OCI-LY7 (cell line): ENCODE measurements around the gene SLC24A4. TPM values are rescaled to one million over a fixed set of nuclear protein-coding genes. Genes with fewer than 3 reads are reported as not detected.

Experiments used
- BruUV-seq: library from RNA; stranded (reverse); fragments of 400-500 nt; replicated peaks from 2 replicates; lab custom pipeline; 2021; lab: Mats Ljungman, UMichigan
- CTCF ChIA-PET: fragments of 300-600 bp; sonication (Branson Sonifier 250); formaldehyde crosslinking; loops from one replicate; lab custom pipeline; 2022; ENCODE audit warnings: antibody characterized with exemption; ENCODE audit not compliant: unreplicated experiment; lab: Charles Lee
- POLR2A ChIA-PET: fragments of 300-600 bp; sonication (Branson Sonifier 250); formaldehyde crosslinking; loops from one replicate; lab custom pipeline; 2022; ENCODE audit warnings: antibody characterized with exemption; lab: Charles Lee
- DNase-seq: peaks from one replicate; pipeline ENCODE4 v3.0.0-alpha.2; 2015; ENCODE audit warnings: low spot score
- H2AFZ ChIP-seq: fragments of 200-600 bp; sonication (generic), shearing (Covaris generic); 2 replicates; pipeline ENCODE4 v1.6.1; 2014; ENCODE audit warnings: mild to moderate bottlenecking, antibody characterized with exemption, low read length, moderate library complexity
- H3K27ac ChIP-seq: fragments of 200-600 bp; sonication (generic); 2 replicates; pipeline ENCODE4 v1.5.1; 2014; ENCODE audit warnings: mixed run types, low read depth, mild to moderate bottlenecking, moderate library complexity, low read length, inconsistent platforms; ENCODE audit not compliant: poor library complexity, severe bottlenecking
- H3K36me3 ChIP-seq: fragments of 200-600 bp; sonication (generic); 2 replicates; pipeline ENCODE4 v1.6.1; 2014; ENCODE audit warnings: mild to moderate bottlenecking, antibody characterized with exemption, low read length, moderate library complexity, mixed read lengths; ENCODE audit not compliant: insufficient read depth
- H3K4me1 ChIP-seq: fragments of 200-600 bp; sonication (generic); 2 replicates; pipeline ENCODE4 v1.5.1; 2014; ENCODE audit warnings: mild to moderate bottlenecking, low read length; ENCODE audit not compliant: insufficient read depth, poor library complexity, severe bottlenecking
- H3K4me2 ChIP-seq: fragments of 200-600 bp; sonication (generic); 2 replicates; pipeline ENCODE4 v1.6.1; 2014; ENCODE audit warnings: mild to moderate bottlenecking, low read length
- H3K4me3 ChIP-seq: fragments of 200-600 bp; sonication (generic); 2 replicates; pipeline ENCODE4 v1.5.1; 2014; ENCODE audit warnings: mild to moderate bottlenecking, low read depth, low read length; ENCODE audit not compliant: poor library complexity, severe bottlenecking
- H3K79me2 ChIP-seq: fragments of 200-600 bp; sonication (generic); 2 replicates; pipeline ENCODE4 v1.6.1; 2016; ENCODE audit warnings: low read depth, mild to moderate bottlenecking, low read length, moderate library complexity, mixed read lengths; ENCODE audit not compliant: insufficient read depth
- H3K9me2 ChIP-seq: fragments of 200-600 bp; sonication (generic); 2 replicates; pipeline ENCODE4 v1.6.1; 2016; ENCODE audit warnings: mild to moderate bottlenecking, low read length, mixed read lengths; ENCODE audit not compliant: insufficient read depth
- H3K9me3 ChIP-seq: fragments of 200-600 bp; sonication (generic); 2 replicates; pipeline ENCODE4 v1.6.1; 2014; ENCODE audit warnings: mild to moderate bottlenecking, mixed run types, low read length, mixed read lengths
- H4K20me1 ChIP-seq: fragments of 200-600 bp; sonication (generic); 2 replicates; pipeline ENCODE4 v1.6.1; 2014; ENCODE audit warnings: mild to moderate bottlenecking, antibody characterized with exemption, low read length, moderate library complexity, mixed read lengths; ENCODE audit not compliant: insufficient read depth
- EZH2phosphoT487 ChIP-seq: fragments of 200-600 bp; sonication (generic); IDR thresholded peaks from 2 replicates; pipeline ENCODE4 v1.6.1; 2018; ENCODE audit warnings: low read depth, borderline replicate concordance, mild to moderate bottlenecking, mixed run types, antibody characterized with exemption, low read length, moderate library complexity, mixed read lengths
- intact Hi-C: fragments of 100-400 bp; cut with micrococcal nuclease; formaldehyde crosslinking; loops from one replicate; pipeline ENCODE4 v1.10.0; 2022; ENCODE audit not compliant: unreplicated experiment
- total RNA-seq, 2 experiments: library from RNA; depleted of rRNA in 1 of 2; stranded (reverse); fragments of >200 nt in 1 of 2; shearing (Covaris generic) in 1 of 2; gene quantifications; 2 replicates each; pipeline ENCODE4 v1.2.3, GENCODE V29; 2014 to 2022
- TF ChIP-seq, protein P1 (sequence below): fragments of 200-600 bp; sonication (generic); conservative IDR thresholded peaks from 2 replicates; pipeline ENCODE4 v1.5.1; 2014; ENCODE audit warnings: mild to moderate bottlenecking, antibody characterized with exemption, low read length, moderate library complexity, mixed read lengths

SLC24A4 gene
- total RNA-seq, 2 experiments from 2014 or later, result not detected

DNA sequence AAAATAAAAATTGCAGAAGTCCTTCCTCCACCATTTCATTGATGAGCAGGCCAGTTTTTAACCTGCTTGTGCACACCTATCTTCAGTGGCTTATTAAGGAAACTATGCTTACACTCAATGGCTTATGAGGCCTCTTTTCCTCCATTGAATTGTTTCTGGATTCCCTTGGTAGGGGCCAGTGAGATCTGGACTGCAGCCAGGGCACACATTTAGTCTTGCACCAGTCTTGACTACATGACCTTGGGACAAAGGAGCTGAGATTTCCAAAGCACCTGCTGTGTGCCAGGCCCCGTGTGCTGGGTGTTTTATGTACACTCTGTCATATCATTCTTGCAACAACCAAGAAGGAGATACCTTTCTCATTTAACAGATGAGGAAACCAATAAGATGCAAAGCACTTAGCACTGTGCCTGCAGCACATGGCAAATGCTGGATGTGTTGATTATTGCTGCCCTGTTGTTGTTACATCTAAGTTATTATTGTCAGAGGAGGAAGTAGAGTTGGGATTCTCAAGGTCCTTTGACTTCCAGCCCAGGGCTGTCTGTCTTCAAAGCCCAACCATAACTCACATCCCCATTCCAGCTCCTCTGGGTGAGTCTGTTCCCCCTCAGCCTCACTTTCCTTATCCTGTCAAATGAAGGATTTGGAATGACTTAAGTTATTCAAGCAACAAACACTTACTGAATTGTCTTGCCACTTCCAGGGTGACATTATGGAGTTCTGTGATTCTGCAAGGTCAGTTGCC lies 159.0 kb downstream of the SLC24A4 start:
- no peak for DNase-seq
- Histone ChIP-seq H2AFZ (no peak overlapping the region), H3K36me3 (no peaks in the 10 kb centered on the region), H3K4me3 (no peak overlapping the region), H3K79me2 (no peaks in the 10 kb centered on the region), H4K20me1 (no peaks in the 10 kb centered on the region), H3K9me2 (no peaks in the 10 kb centered on the region), H3K4me2 (no peak overlapping the region), H3K4me1 (no peaks in the 10 kb centered on the region), H3K27ac (no peak overlapping the region), H3K9me3 (no peaks in the 10 kb centered on the region)
- intact Hi-C loops, result no loop called here
- POLR2A ChIA-PET, result no interaction called here
- TF ChIP-seq, protein P1, sequence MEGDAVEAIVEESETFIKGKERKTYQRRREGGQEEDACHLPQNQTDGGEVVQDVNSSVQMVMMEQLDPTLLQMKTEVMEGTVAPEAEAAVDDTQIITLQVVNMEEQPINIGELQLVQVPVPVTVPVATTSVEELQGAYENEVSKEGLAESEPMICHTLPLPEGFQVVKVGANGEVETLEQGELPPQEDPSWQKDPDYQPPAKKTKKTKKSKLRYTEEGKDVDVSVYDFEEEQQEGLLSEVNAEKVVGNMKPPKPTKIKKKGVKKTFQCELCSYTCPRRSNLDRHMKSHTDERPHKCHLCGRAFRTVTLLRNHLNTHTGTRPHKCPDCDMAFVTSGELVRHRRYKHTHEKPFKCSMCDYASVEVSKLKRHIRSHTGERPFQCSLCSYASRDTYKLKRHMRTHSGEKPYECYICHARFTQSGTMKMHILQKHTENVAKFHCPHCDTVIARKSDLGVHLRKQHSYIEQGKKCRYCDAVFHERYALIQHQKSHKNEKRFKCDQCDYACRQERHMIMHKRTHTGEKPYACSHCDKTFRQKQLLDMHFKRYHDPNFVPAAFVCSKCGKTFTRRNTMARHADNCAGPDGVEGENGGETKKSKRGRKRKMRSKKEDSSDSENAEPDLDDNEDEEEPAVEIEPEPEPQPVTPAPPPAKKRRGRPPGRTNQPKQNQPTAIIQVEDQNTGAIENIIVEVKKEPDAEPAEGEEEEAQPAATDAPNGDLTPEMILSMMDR, result no peak
- CTCF ChIA-PET, result no interaction called here
- BruUV-seq, result no TSS peak

DNA sequence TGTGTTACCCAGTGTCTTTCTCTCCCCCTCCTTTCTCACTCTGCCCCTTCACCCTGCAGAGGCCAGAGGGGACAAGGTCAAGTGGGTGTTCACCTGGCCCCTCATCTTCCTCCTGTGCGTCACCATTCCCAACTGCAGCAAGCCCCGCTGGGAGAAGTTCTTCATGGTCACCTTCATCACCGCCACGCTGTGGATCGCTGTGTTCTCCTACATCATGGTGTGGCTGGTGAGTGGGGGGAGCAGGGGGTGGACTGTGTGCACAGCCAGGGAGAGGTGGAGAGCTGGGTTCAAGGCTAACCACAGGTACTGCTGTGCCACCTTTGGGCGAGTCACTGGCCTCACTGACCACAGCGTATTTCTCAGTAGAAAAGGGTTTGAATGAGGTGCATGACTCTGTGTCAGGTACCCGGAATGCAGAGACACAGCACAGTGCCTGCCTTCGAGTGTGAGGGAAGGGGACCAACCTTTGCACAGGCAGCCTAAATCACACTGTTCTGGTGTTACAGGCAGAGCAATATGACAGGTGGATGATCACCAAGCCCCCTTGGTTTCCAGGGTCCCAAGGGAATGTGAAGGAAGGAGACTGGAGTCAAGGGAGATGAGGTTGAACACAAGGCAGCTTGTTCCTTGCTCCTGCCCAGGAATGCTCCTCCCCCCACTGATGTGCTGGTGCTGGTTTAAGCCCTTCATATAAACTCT lies 159.8 kb downstream of the SLC24A4 start:
- no peak for DNase-seq
- intact Hi-C loops, result no loop called here
- H3K4me1 ChIP-seq, result no peaks in the 10 kb centered on the region
- no TSS peak for BruUV-seq
- H4K20me1 ChIP-seq, result no peaks in the 10 kb centered on the region
- no peak overlapping the region for H3K4me3 ChIP-seq
- no peaks in the 10 kb centered on the region for H3K9me2 ChIP-seq
- H3K36me3 ChIP-seq, result no peaks in the 10 kb centered on the region
- no peak overlapping the region for H3K27ac ChIP-seq
- no peak overlapping the region for H3K4me2 ChIP-seq
- H3K9me3 ChIP-seq, result no peaks in the 10 kb centered on the region
- ChIA-PET POLR2A (no interaction called here), CTCF (no interaction called here)
- H2AFZ ChIP-seq, result no peak overlapping the region
- H3K79me2 ChIP-seq, result no peaks in the 10 kb centered on the region
- TF ChIP-seq, protein P1, result no peak

GRCh38 chr14:92484132-92484823 lies 161.3 kb downstream of the SLC24A4 start:
- no peaks in the 10 kb centered on the region for H3K4me1 ChIP-seq
- no TSS peak for BruUV-seq
- no peak overlapping the region for H3K4me3 ChIP-seq
- ChIA-PET POLR2A (no interaction called here), CTCF (interaction anchor here (0.6 kb wide), 1 partner anchor 279 kb away, joined by 3 read pairs; no protein-coding TSS in a partner anchor)
- no peaks in the 10 kb centered on the region for H4K20me1 ChIP-seq
- intact Hi-C loops, result no loop called here
- H3K9me2 ChIP-seq, result no peaks in the 10 kb centered on the region
- no peak overlapping the region for H2AFZ ChIP-seq
- H3K79me2 ChIP-seq, result no peaks in the 10 kb centered on the region
- H3K27ac ChIP-seq, result no peak overlapping the region
- no peaks in the 10 kb centered on the region for H3K9me3 ChIP-seq
- no peak overlapping the region for H3K4me2 ChIP-seq
- TF ChIP-seq, protein P1, result no peak
- TF ChIP-seq EZH2phosphoT487, result no peak
- DNase-seq, result no peak
- H3K36me3 ChIP-seq, result no peaks in the 10 kb centered on the region
